B cell (primary cell): ENCODE measurements around the gene GNB5. TPM values are rescaled to one million over a fixed set of nuclear protein-coding genes. Genes with fewer than 3 reads are reported as not detected.
"Not testable (repeated sequence)": the region's sequence is repeated elsewhere in the genome, so short reads cannot be mapped to it uniquely, and the experiment has no call there.

Experiments
- ATAC-seq: fragments of 200-7000 bp; cut with Tn5 transposase; one replicate; pipeline ENCODE4 v1.10.0; 2021; ENCODE audit warnings: low read depth, mild to moderate bottlenecking, moderate number of reproducible peaks, moderate library complexity
- CTCF ChIA-PET: fragments of 350-600 bp; sonication (Branson Sonifier 250); formaldehyde crosslinking; loops from one replicate; lab custom pipeline; 2021; ENCODE audit warnings: antibody characterized with exemption, inconsistent platforms; lab: Charles Lee
- POLR2A ChIA-PET: fragments of 350-600 bp; sonication (Branson Sonifier 250); formaldehyde crosslinking; loops from one replicate; lab custom pipeline; 2021; ENCODE audit warnings: antibody characterized with exemption; lab: Charles Lee
- DNase-seq: peaks from one replicate; pipeline ENCODE4 v3.0.0; 2013
- H2AFZ ChIP-seq: 2 replicates; pipeline ENCODE4 v1.6.1; 2012; ENCODE audit warnings: mild to moderate bottlenecking, low read depth, low read length; ENCODE audit not compliant: insufficient read depth, poor library complexity, severe bottlenecking
- H3K27ac ChIP-seq, 2 donors: 1 replicate in 1 of 2; 2 replicates in 1 of 2; pipeline ENCODE4 v1.5.1; 2012 to 2013; ENCODE audit warnings: low read length in 2 of 2, mild to moderate bottlenecking in 2 of 2, moderate library complexity in 1 of 2
- H3K27me3 ChIP-seq, 4 experiments: fragments of 200-600 bp in 1 of 4; sonication (generic) in 1 of 4; replicated peaks in 1 of 4; 1 replicate in 2 of 4; 2 replicates in 2 of 4; pipeline versions ENCODE4 v1.6.1 to v1.7.0; 2013 to 2016; ENCODE audit warnings: low read length in 3 of 4, mild to moderate bottlenecking in 2 of 4, mixed read lengths in 1 of 4, moderate library complexity in 1 of 4; ENCODE audit not compliant: insufficient read depth in 4 of 4, control insufficient read depth in 3 of 4; ENCODE audit errors: control extremely low read depth in 1 of 4
- H3K36me3 ChIP-seq, 2 experiments: replicated peaks in 1 of 2; 1 replicate in 1 of 2; 2 replicates in 1 of 2; pipeline versions ENCODE4 v1.6.1 to v1.7.1; 2013; ENCODE audit warnings: low read length in 1 of 2; ENCODE audit not compliant: insufficient read depth in 2 of 2, control insufficient read depth in 1 of 2; ENCODE audit errors: control extremely low read depth in 1 of 2, extremely low read depth in 1 of 2
- H3K4me1 ChIP-seq, 2 donors: fragments of 200-600 bp in 1 of 2; sonication (generic) in 1 of 2; 1 replicate in 1 of 2; 2 replicates in 1 of 2; pipeline versions ENCODE4 v1.5.1 to v1.6.1; 2013 to 2017; ENCODE audit warnings: low read length in 2 of 2; ENCODE audit not compliant: control insufficient read depth in 2 of 2, insufficient read depth in 2 of 2
- H3K4me2 ChIP-seq: replicated peaks from 2 replicates; pipeline ENCODE3; 2012; ENCODE audit warnings: mild to moderate bottlenecking, low read depth, low read length; ENCODE audit not compliant: poor library complexity, severe bottlenecking
- H3K4me3 ChIP-seq, 5 experiments: fragments of 200-600 bp in 1 of 5; sonication (generic) in 1 of 5; 1 replicate in 3 of 5; 2 replicates in 2 of 5; pipeline versions ENCODE4 v1.5.1 to v1.7.0; 2011 to 2016; ENCODE audit warnings: low read length in 4 of 5, mild to moderate bottlenecking in 4 of 5, low read depth in 2 of 5, control low read depth in 1 of 5, moderate library complexity in 1 of 5; ENCODE audit not compliant: insufficient read depth in 1 of 5; ENCODE audit errors: control extremely low read depth in 1 of 5, extremely low read depth in 1 of 5
- H3K79me2 ChIP-seq: fragments of 200-600 bp; sonication (generic); one replicate; pipeline ENCODE4 v1.6.0; 2016; ENCODE audit warnings: low read length; ENCODE audit not compliant: control insufficient read depth, insufficient read depth
- H3K9ac ChIP-seq: fragments of 200-600 bp; sonication (generic); 2 replicates; pipeline ENCODE4 v1.6.1; 2017; ENCODE audit warnings: mild to moderate bottlenecking, low read length, moderate library complexity
- H3K9me3 ChIP-seq, 3 donors: one replicate each; pipeline versions ENCODE4 v1.6.1 to v1.7.1; 2013; ENCODE audit warnings: low read length in 2 of 3; ENCODE audit not compliant: control insufficient read depth in 2 of 3, insufficient read depth in 1 of 3; ENCODE audit errors: control extremely low read depth in 1 of 3
- H4K20me1 ChIP-seq: 2 replicates; pipeline ENCODE4 v1.6.0; 2012; ENCODE audit warnings: mild to moderate bottlenecking, low read length; ENCODE audit not compliant: insufficient read depth, control insufficient read depth, poor library complexity, severe bottlenecking
- H3K27ac Mint-ChIP-seq: one replicate; pipeline ENCODE4 v1.8.0; 2021; ENCODE audit warnings: mixed read lengths
- H3K27me3 Mint-ChIP-seq: one replicate; pipeline ENCODE4 v1.8.0; 2021; ENCODE audit warnings: mixed read lengths
- H3K4me1 Mint-ChIP-seq: one replicate; pipeline ENCODE4 v1.8.0; 2021; ENCODE audit warnings: mixed read lengths
- H3K4me3 Mint-ChIP-seq: one replicate; pipeline ENCODE4 v1.8.0; 2021; ENCODE audit warnings: mixed read lengths
- H3K9me3 Mint-ChIP-seq: one replicate; pipeline ENCODE4 v1.8.0; 2022; ENCODE audit warnings: mixed read lengths; ENCODE audit not compliant: insufficient read depth
- CTCF ChIP-seq: fragments of 200-600 bp; IDR thresholded peaks from one replicate; pipeline ENCODE4 v1.8.0; 2022; ENCODE audit warnings: antibody characterized with exemption, mild to moderate bottlenecking
- EZH2 ChIP-seq: IDR thresholded peaks from 2 replicates; pipeline ENCODE4 v1.6.1; 2012; ENCODE audit warnings: borderline replicate concordance, low read depth, mild to moderate bottlenecking, moderate library complexity, low read length; ENCODE audit not compliant: insufficient read depth, poor library complexity, severe bottlenecking
- WGBS: methylation state at CpG from one replicate; pipeline ENCODE4 v1.1.5; 2013; ENCODE audit warnings: missing lambda C conversion rate; ENCODE audit not compliant: insufficient coverage; 5-methylcytosine and 5-hydroxymethylcytosine counted together
- intact Hi-C: fragments of 100-400 bp; cut with micrococcal nuclease; formaldehyde crosslinking; loops from one replicate; pipeline ENCODE4 v1.10.0; 2022
- polyA plus RNA-seq: library from polyadenylated mRNA; depleted of rRNA; stranded (reverse); fragments of >200 nt; gene quantifications from 2 replicates; pipeline ENCODE4 v1.2.3, GENCODE V29; 2012
- total RNA-seq, 2 donors: library from RNA; stranded (reverse); fragments of 120-200 nt in 1 of 2; gene quantifications; 1 replicate in 1 of 2; 2 replicates in 1 of 2; pipeline versions ENCODE4 v1.2.3 to v1.2.4, GENCODE V29; 2013 to 2022

The GNB5 gene
- total and polyA plus RNA-seq, 2 donors (not counting 1 experiment from before 2014, with no cell fraction given) = 58.5 to 142 TPM

GRCh38 chr15:52085299-52085698 is 105.9 kb downstream of the GNB5 start:
- no peaks in the 10 kb centered on the region for H3K79me2 ChIP-seq
- CTCF ChIA-PET = no interaction called here
- POLR2A ChIA-PET = no interaction called here
- peaks cover 0 to 17% (median under 1%) of the 10 kb centered on the region in 3 donors for H3K9me3 ChIP-seq
- no peaks in the 10 kb centered on the region for H4K20me1 ChIP-seq
- peaks cover 5% of the 10 kb centered on the region for H3K27me3 Mint-ChIP-seq
- no peak overlapping the region for H3K4me3 Mint-ChIP-seq
- no peak overlapping the region for H3K27ac Mint-ChIP-seq
- no peak overlapping the region for H3K4me2 ChIP-seq
- intact Hi-C loops = no loop called here
- no peaks in the 10 kb centered on the region for H3K36me3 ChIP-seq
- H3K9me3 Mint-ChIP-seq = peaks cover 4% of the 10 kb centered on the region
- H3K27me3 ChIP-seq = no peaks in the 10 kb centered on the region
- no peak overlapping the region for H2AFZ ChIP-seq
- DNase-seq = no peak
- TF ChIP-seq EZH2 = no peak
- TF ChIP-seq CTCF = no peak
- H3K27ac ChIP-seq = no peak overlapping the region
- no peak overlapping the region for H3K4me3 ChIP-seq
- no peak overlapping the region for H3K9ac ChIP-seq
- ATAC-seq = no peak
- H3K4me1 ChIP-seq = peaks cover 11 to 14% of the 10 kb centered on the region in 2 donors
- peaks cover 19% of the 10 kb centered on the region for H3K4me1 Mint-ChIP-seq

GRCh38 chr15:52083603-52084002 is 107.6 kb downstream of the GNB5 start:
- CTCF ChIA-PET = interaction anchor here (0.6 to 1.5 kb wide), 3 partner anchors 10 to 144 kb away, joined by 4 to 6 read pairs (median 5); no protein-coding TSS in a partner anchor
- Histone ChIP-seq H3K4me2 (no peak overlapping the region), H4K20me1 (no peaks in the 10 kb centered on the region), H3K9me3 (peaks cover 0 to 10% (median 0%) of the 10 kb centered on the region in 3 donors), H3K27ac (no peak overlapping the region), H3K9ac (no peak overlapping the region), H3K79me2 (no peaks in the 10 kb centered on the region), H2AFZ (no peak overlapping the region), H3K4me3 (no peak overlapping the region), H3K36me3 (no peaks in the 10 kb centered on the region), H3K27me3 (peaks cover 0 to 2% (median 0%) of the 10 kb centered on the region in 4 experiments), H3K4me1 (peaks cover 11 to 14% of the 10 kb centered on the region in 2 donors)
- H3K4me3 Mint-ChIP-seq = no peak overlapping the region
- H3K9me3 Mint-ChIP-seq = no peaks in the 10 kb centered on the region
- peaks cover 4% of the 10 kb centered on the region for H3K27me3 Mint-ChIP-seq
- 40% methylated on average over 1 of the region's 4 CpGs for WGBS
- H3K27ac Mint-ChIP-seq = no peak overlapping the region
- DNase-seq = no peak
- ATAC-seq = no peak
- H3K4me1 Mint-ChIP-seq = peaks cover 25% of the 10 kb centered on the region
- TF ChIP-seq CTCF = no peak
- no peak for TF ChIP-seq EZH2
- POLR2A ChIA-PET = interaction anchor here (0.7 kb wide), 1 partner anchor 100 kb away, joined by 3 read pairs; no protein-coding TSS in a partner anchor
- intact Hi-C loops = no loop called here

GRCh38 chr15:52083037-52083359 is 108.2 kb downstream of the GNB5 start:
- H3K4me3 ChIP-seq, H3K4me3 Mint-ChIP-seq, H3K27me3 Mint-ChIP-seq, H3K27me3 ChIP-seq, H3K27ac Mint-ChIP-seq, H3K79me2 ChIP-seq, ATAC-seq, H3K9me3 Mint-ChIP-seq, DNase-seq, H4K20me1 ChIP-seq, POLR2A ChIA-PET, H3K9ac ChIP-seq, H3K36me3 ChIP-seq, H2AFZ ChIP-seq, H3K27ac ChIP-seq, intact Hi-C loops: not testable (repeated sequence)
- WGBS = no CpG with 5 or more reads among the region's 1 CpG
- Histone ChIP-seq H3K9me3 (peaks cover 0 to 10% (median 0%) of the 10 kb centered on the region in 3 donors), H3K4me2 (peak overlapping the region; percentile 37), H3K4me1 (peaks cover 11 to 14% of the 10 kb centered on the region in 2 donors)
- CTCF ChIA-PET = interaction anchor here (0.7 to 1.5 kb wide), 5 partner anchors 9 to 257 kb away, joined by 3 to 6 read pairs (median 4); no protein-coding TSS in a partner anchor
- H3K4me1 Mint-ChIP-seq = peaks cover 25% of the 10 kb centered on the region
